CD14-positive monocyte (primary cell): ENCODE data around the gene LDLRAD4. TPM values are rescaled to one million over a fixed set of nuclear protein-coding genes. Genes with fewer than 3 reads are reported as not detected.

ENCODE experiments used
- DNase-seq, 3 donors: peaks; one replicate each; pipeline ENCODE4 v3.0.0-alpha.2; 2011 to 2022
- H2AFZ ChIP-seq: 2 replicates; pipeline ENCODE4 v1.6.0; 2012; ENCODE audit warnings: mild to moderate bottlenecking, low read depth, low read length, inconsistent platforms; ENCODE audit not compliant: insufficient read depth, poor library complexity, severe bottlenecking
- H3K27ac ChIP-seq, 2 donors: 1 replicate in 1 of 2; 2 replicates in 1 of 2; pipeline ENCODE4 v1.5.1; 2012 to 2013; ENCODE audit warnings: low read length in 2 of 2, control low read depth in 1 of 2, inconsistent platforms in 1 of 2, low read depth in 1 of 2, mild to moderate bottlenecking in 1 of 2
- H3K27me3 ChIP-seq, 2 donors: one replicate each; pipeline versions ENCODE4 v1.6.0 to v1.6.1; 2011 to 2013; ENCODE audit warnings: low read length in 2 of 2; ENCODE audit not compliant: control insufficient read depth in 2 of 2, insufficient read depth in 2 of 2
- H3K36me3 ChIP-seq, 2 donors: replicated peaks in 1 of 2; 1 replicate in 1 of 2; 2 replicates in 1 of 2; pipeline versions ENCODE4 v1.5.1 to v1.6.1; 2012 to 2013; ENCODE audit warnings: low read length in 2 of 2, control low read depth in 1 of 2, inconsistent platforms in 1 of 2, mild to moderate bottlenecking in 1 of 2; ENCODE audit not compliant: insufficient read depth in 2 of 2, control insufficient read depth in 1 of 2
- H3K4me1 ChIP-seq, 2 donors: 1 replicate in 1 of 2; 2 replicates in 1 of 2; pipeline versions ENCODE4 v1.5.1 to v1.6.1; 2012 to 2013; ENCODE audit warnings: low read length in 2 of 2, control low read depth in 1 of 2, inconsistent platforms in 1 of 2, mild to moderate bottlenecking in 1 of 2, moderate library complexity in 1 of 2; ENCODE audit not compliant: insufficient read depth in 2 of 2, control insufficient read depth in 1 of 2
- H3K4me2 ChIP-seq: replicated peaks from 2 replicates; pipeline ENCODE3; 2012; ENCODE audit warnings: low read length, moderate library complexity, mild to moderate bottlenecking; ENCODE audit not compliant: poor library complexity, severe bottlenecking; ENCODE audit errors: extremely low read depth
- H3K4me3 ChIP-seq, 3 experiments: fragments of 200-600 bp in 1 of 3; sonication (generic) in 1 of 3; replicated peaks in 1 of 3; 1 replicate in 2 of 3; 2 replicates in 1 of 3; pipeline ENCODE4 v1.5.1; 2011 to 2013; ENCODE audit warnings: low read length in 3 of 3, mild to moderate bottlenecking in 3 of 3, control low read depth in 2 of 3, low read depth in 2 of 3, inconsistent platforms in 1 of 3, moderate library complexity in 1 of 3
- H3K79me2 ChIP-seq: 2 replicates; pipeline ENCODE4 v1.6.0; 2012; ENCODE audit warnings: mild to moderate bottlenecking, control low read depth, inconsistent platforms, low read length, moderate library complexity; ENCODE audit not compliant: insufficient read depth
- H3K9ac ChIP-seq: 2 replicates; pipeline ENCODE4 v1.6.0; 2017; ENCODE audit warnings: low read length, mild to moderate bottlenecking; ENCODE audit not compliant: insufficient read depth, poor library complexity, severe bottlenecking
- H3K9me3 ChIP-seq, 2 donors: replicated peaks in 1 of 2; 1 replicate in 1 of 2; 2 replicates in 1 of 2; pipeline versions ENCODE4 v1.5.1 to v1.6.1; 2012 to 2013; ENCODE audit warnings: low read length in 2 of 2, control low read depth in 1 of 2; ENCODE audit not compliant: control insufficient read depth in 1 of 2, insufficient read depth in 1 of 2
- H4K20me1 ChIP-seq: 2 replicates; pipeline ENCODE4 v1.6.0; 2012; ENCODE audit warnings: mild to moderate bottlenecking, low read length, control low read depth, moderate library complexity; ENCODE audit not compliant: insufficient read depth
- H3K27ac Mint-ChIP-seq, 7 donors: one replicate each; pipeline ENCODE4 v1.8.0; 2020; ENCODE audit warnings: mild to moderate bottlenecking in 7 of 7, mixed read lengths in 7 of 7, moderate library complexity in 6 of 7, inconsistent platforms in 2 of 7
- H3K27me3 Mint-ChIP-seq, 3 donors: one replicate each; pipeline ENCODE4 v1.8.0; 2021 to 2022; ENCODE audit warnings: low read depth in 3 of 3, mild to moderate bottlenecking in 3 of 3, mixed read lengths in 3 of 3, moderate library complexity in 3 of 3, inconsistent platforms in 1 of 3
- H3K36me3 Mint-ChIP-seq, 2 donors: one replicate each; pipeline ENCODE4 v1.8.0; 2020; ENCODE audit warnings: mixed read lengths in 2 of 2, inconsistent platforms in 1 of 2, mild to moderate bottlenecking in 1 of 2
- H3K4me1 Mint-ChIP-seq: one replicate; pipeline ENCODE4 v1.8.0; 2020; ENCODE audit warnings: mild to moderate bottlenecking, mixed read lengths
- H3K4me3 Mint-ChIP-seq, 2 donors: one replicate each; pipeline ENCODE4 v1.8.0; 2020; ENCODE audit warnings: mild to moderate bottlenecking in 2 of 2, mixed read lengths in 2 of 2, moderate library complexity in 1 of 2
- H3K9me3 Mint-ChIP-seq, 7 donors: one replicate each; pipeline ENCODE4 v1.8.0; 2020 to 2022; ENCODE audit warnings: mixed read lengths in 7 of 7, mild to moderate bottlenecking in 6 of 7, moderate library complexity in 6 of 7, inconsistent platforms in 2 of 7
- CTCF ChIP-seq: fragments of 200-600 bp; IDR thresholded peaks from one replicate; pipeline ENCODE4 v1.8.0; 2022; ENCODE audit warnings: antibody characterized with exemption, mild to moderate bottlenecking
- WGBS: methylation state at CpG from one replicate; pipeline ENCODE4 v1.1.5; 2013; ENCODE audit warnings: missing lambda C conversion rate; ENCODE audit not compliant: insufficient coverage; 5-methylcytosine and 5-hydroxymethylcytosine counted together
- intact Hi-C, 2 donors: fragments of 100-400 bp; cut with micrococcal nuclease; formaldehyde crosslinking; loops; one replicate each; pipeline versions ENCODE4 v1.15.0 to v1.15.1; 2023
- polyA plus RNA-seq, 3 donors: library from polyadenylated mRNA; depleted of rRNA in 1 of 3; unstranded in 2 of 3; stranded (reverse) in 1 of 3; fragments of 300-500 nt in 2 of 3; fragments of >200 nt in 1 of 3; fragmentation: Illumina TruSeq in 2 of 3; gene quantifications; 1 replicate in 2 of 3; 2 replicates in 1 of 3; pipeline ENCODE4 v1.2.3, GENCODE V29; 2012 to 2021

The LDLRAD4 gene
- polyA plus RNA-seq, 3 donors, result 13.5 to 15.4 (median 13.8) TPM

- H3K4me2 ChIP-seq, result no peak overlapping the region
- H3K9me3 ChIP-seq, result no peaks in the 10 kb centered on the region
- Mint-ChIP-seq H3K4me3 (peak overlapping the region in 1 of 2 donors; percentile 30), H3K4me1 (peaks cover 53% of the 10 kb centered on the region), H3K27me3 (peaks cover 27 to 31% (median 28%) of the 10 kb centered on the region in 3 donors), H3K27ac (peak overlapping the region; percentile 60 to 96 (median 88)), H3K9me3 (peaks cover 0 to 7% (median 2%) of the 10 kb centered on the region in 7 donors), H3K36me3 (peaks cover 21 to 25% of the 10 kb centered on the region in 2 donors)
- H3K9ac ChIP-seq, result no peak overlapping the region
- no peak overlapping the region for H3K4me3 ChIP-seq
- TF ChIP-seq CTCF, result no peak
- H4K20me1 ChIP-seq, result no peaks in the 10 kb centered on the region
- H2AFZ ChIP-seq, result no peak overlapping the region
- intact Hi-C loops, result no loop called here
- H3K27me3 ChIP-seq, result peaks cover 0 to 19% of the 10 kb centered on the region in 2 donors
- peak overlapping the region in 1 of 2 donors; percentile 72 for H3K27ac ChIP-seq
- no peaks in the 10 kb centered on the region for H3K36me3 ChIP-seq
- peaks cover 42 to 45% of the 10 kb centered on the region in 2 donors for H3K4me1 ChIP-seq
- DNase-seq, result no peak
- WGBS, result 100% methylated on average over 1 of the region's 5 CpGs
- H3K79me2 ChIP-seq, result no peaks in the 10 kb centered on the region
These were observed 397.5 kb downstream of the LDLRAD4 start for GRCh38 chr18:13616041-13616440.

- no peak overlapping the region for H3K4me2 ChIP-seq
- Mint-ChIP-seq H3K27ac (peak overlapping the region in 2 of 7 donors; percentile 70 to 88), H3K9me3 (peaks cover 0 to 7% (median 1%) of the 10 kb centered on the region in 7 donors), H3K4me1 (peaks cover 48% of the 10 kb centered on the region), H3K27me3 (peaks cover 22 to 26% (median 26%) of the 10 kb centered on the region in 3 donors), H3K4me3 (no peak overlapping the region), H3K36me3 (peaks cover 27 to 30% of the 10 kb centered on the region in 2 donors)
- no peaks in the 10 kb centered on the region for H3K36me3 ChIP-seq
- H4K20me1 ChIP-seq, result no peaks in the 10 kb centered on the region
- H3K4me1 ChIP-seq, result peaks cover 37 to 40% of the 10 kb centered on the region in 2 donors
- intact Hi-C loops, result no loop called here
- H3K4me3 ChIP-seq, result no peak overlapping the region
- H3K27ac ChIP-seq, result no peak overlapping the region
- no peak for DNase-seq
- H2AFZ ChIP-seq, result no peak overlapping the region
- peaks cover 0 to 14% of the 10 kb centered on the region in 2 donors for H3K27me3 ChIP-seq
- no peak for TF ChIP-seq CTCF
- H3K9me3 ChIP-seq, result no peaks in the 10 kb centered on the region
- 94% methylated on average over 15 of the region's 15 CpGs for WGBS
- no peaks in the 10 kb centered on the region for H3K79me2 ChIP-seq
- no peak overlapping the region for H3K9ac ChIP-seq
These were observed 398.0 kb downstream of the LDLRAD4 start for GRCh38 chr18:13616525-13617035.
